Peyer's patch (tissue), 4 donors: Measurements from ENCODE around the gene IMMT. TPM values are rescaled to one million over a fixed set of nuclear protein-coding genes. Genes with fewer than 3 reads are reported as not detected.
A peak's percentile ranks its signal among the peaks of the same experiment; 100 is the strongest.

ENCODE experiments used
- DNase-seq, 3 donors: peaks; one replicate each; pipeline ENCODE4 v3.0.0-alpha.2; 2017 to 2019
- H3K27ac ChIP-seq, 4 donors: fragments of 200-600 bp; sonication (generic); one replicate each; pipeline ENCODE4 v1.5.1; 2016 to 2019
- H3K27me3 ChIP-seq, 2 donors: fragments of 200-600 bp; sonication (generic); one replicate each; pipeline ENCODE4 v1.5.1; 2019
- H3K36me3 ChIP-seq, 3 donors: fragments of 200-600 bp; sonication (generic); one replicate each; pipeline ENCODE4 v1.5.1; 2016 to 2019
- H3K4me1 ChIP-seq, 4 donors: fragments of 200-600 bp; sonication (generic); one replicate each; pipeline ENCODE4 v1.5.1; 2016 to 2019
- H3K4me3 ChIP-seq, 4 donors: fragments of 200-600 bp; sonication (generic); 1 replicate in 3 of 4; 2 replicates in 1 of 4; pipeline ENCODE4 v1.5.1; 2016 to 2019; ENCODE audit warnings: mild to moderate bottlenecking in 1 of 4
- H3K9me3 ChIP-seq, 4 donors: fragments of 200-600 bp; sonication (generic); one replicate each; pipeline ENCODE4 v1.5.1; 2016 to 2019; ENCODE audit warnings: mild to moderate bottlenecking in 1 of 4
- POLR2A ChIP-seq, 2 donors: fragments of 450-650 bp; IDR thresholded peaks; one replicate each; pipeline ENCODE4 v1.5.1; 2017; ENCODE audit warnings: antibody characterized with exemption in 2 of 2, mild to moderate bottlenecking in 2 of 2, moderate library complexity in 2 of 2
- small RNA-seq, 2 donors: library from RNA; depleted of rRNA; stranded (forward); fragments of <200 nt; gene quantifications; one replicate each; pipeline ENCODE3, GENCODE V24; 2016
- total RNA-seq, 4 donors: library from RNA; depleted of rRNA; stranded (reverse); fragments of >200 nt; gene quantifications; one replicate each; pipeline ENCODE4 v1.1.0, GENCODE V29; 2016
- TF ChIP-seq, protein P1 (sequence below), 6 experiments: fragments of 450-650 bp in 4 of 6; fragments of 200-600 bp in 2 of 6; sonication (generic) in 1 of 6; IDR thresholded peaks; one replicate each; pipeline ENCODE4 v1.5.1; 2017 to 2019; ENCODE audit warnings: antibody characterized with exemption in 6 of 6, mild to moderate bottlenecking in 3 of 6, moderate library complexity in 1 of 6

IMMT gene
- total RNA-seq, 4 donors from 2014 or later, result 53.8 to 126 (median 67.6) TPM

DNA sequence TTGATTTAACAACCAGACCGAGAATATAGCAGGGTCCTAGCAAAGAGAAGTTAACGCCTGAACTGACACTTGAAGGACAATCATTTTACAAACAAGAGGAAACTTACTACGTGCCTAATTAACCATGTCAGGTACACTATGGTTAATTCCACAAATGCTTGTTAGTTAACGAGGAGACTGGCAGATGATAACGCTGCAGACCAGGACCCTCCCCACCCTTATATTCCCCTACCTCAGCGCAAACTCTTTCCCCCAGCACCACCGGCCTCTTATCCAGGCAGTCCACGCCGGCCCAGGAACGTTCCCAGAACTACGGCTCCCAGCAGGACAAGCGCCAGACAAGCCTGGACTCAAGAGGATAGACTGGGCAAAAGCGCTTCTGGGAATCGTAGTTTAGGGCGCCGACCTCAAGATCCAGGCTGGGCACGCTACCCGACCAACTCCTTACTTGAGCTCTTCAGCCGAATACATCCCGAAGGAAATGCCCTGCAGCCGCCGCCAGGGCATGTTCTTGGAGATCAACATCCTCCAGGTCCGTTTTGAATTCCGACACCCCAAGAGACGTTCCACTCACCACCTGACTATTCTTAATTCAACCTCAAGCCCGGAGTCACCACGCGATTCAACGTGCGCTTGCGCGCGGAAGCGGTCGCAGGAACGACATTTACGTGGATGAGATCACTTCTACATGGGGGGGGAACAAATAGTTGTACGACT, 89.9 kb downstream of the IMMT start, which contains the start of gene POLR1A:
Gene POLR1A, minus strand, starts transcription at position 635 of the 717 bp plus-strand sequence. Its CDS starts 110 bp downstream, at position 525.
- Histone ChIP-seq H3K27ac (peak within 1 kb of the TSS; percentile 66 to 85 (median 82)), H3K4me3 (peak within 1 kb of the TSS; percentile 64 to 91 (median 70)), H3K4me1 (peaks cover 0 to 31% (median 5%) of the 10 kb centered on the region in 4 donors), H3K27me3 (no peaks in the 10 kb centered on the region), H3K9me3 (no peaks in the 10 kb centered on the region), H3K36me3 (peaks cover 0 to 10% (median 0%) of the 10 kb centered on the region in 3 donors)
- peak; percentile 86 to 95 (median 88) for DNase-seq
- no peak for TF ChIP-seq POLR2A (IDR thresholded peaks at IDR 0.05)
- TF ChIP-seq, protein P1, sequence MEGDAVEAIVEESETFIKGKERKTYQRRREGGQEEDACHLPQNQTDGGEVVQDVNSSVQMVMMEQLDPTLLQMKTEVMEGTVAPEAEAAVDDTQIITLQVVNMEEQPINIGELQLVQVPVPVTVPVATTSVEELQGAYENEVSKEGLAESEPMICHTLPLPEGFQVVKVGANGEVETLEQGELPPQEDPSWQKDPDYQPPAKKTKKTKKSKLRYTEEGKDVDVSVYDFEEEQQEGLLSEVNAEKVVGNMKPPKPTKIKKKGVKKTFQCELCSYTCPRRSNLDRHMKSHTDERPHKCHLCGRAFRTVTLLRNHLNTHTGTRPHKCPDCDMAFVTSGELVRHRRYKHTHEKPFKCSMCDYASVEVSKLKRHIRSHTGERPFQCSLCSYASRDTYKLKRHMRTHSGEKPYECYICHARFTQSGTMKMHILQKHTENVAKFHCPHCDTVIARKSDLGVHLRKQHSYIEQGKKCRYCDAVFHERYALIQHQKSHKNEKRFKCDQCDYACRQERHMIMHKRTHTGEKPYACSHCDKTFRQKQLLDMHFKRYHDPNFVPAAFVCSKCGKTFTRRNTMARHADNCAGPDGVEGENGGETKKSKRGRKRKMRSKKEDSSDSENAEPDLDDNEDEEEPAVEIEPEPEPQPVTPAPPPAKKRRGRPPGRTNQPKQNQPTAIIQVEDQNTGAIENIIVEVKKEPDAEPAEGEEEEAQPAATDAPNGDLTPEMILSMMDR (IDR thresholded peaks at IDR 0.05), result peak in 1 of 6 experiments; percentile 12

- TF ChIP-seq POLR2A (IDR thresholded peaks at IDR 0.05), result no peak
- TF ChIP-seq, protein P1 (IDR thresholded peaks at IDR 0.05), result no peak
- Histone ChIP-seq H3K4me3 (no peak overlapping the region), H3K4me1 (peaks cover 0 to 22% (median 3%) of the 10 kb centered on the region in 4 donors), H3K9me3 (no peaks in the 10 kb centered on the region), H3K36me3 (peaks cover 0 to 29% (median 2%) of the 10 kb centered on the region in 3 donors), H3K27me3 (no peaks in the 10 kb centered on the region), H3K27ac (no peak overlapping the region)
- no peak for DNase-seq
Measured at GRCh38 chr2:86102157-86102556, 93.1 kb downstream of the IMMT start.

DNA sequence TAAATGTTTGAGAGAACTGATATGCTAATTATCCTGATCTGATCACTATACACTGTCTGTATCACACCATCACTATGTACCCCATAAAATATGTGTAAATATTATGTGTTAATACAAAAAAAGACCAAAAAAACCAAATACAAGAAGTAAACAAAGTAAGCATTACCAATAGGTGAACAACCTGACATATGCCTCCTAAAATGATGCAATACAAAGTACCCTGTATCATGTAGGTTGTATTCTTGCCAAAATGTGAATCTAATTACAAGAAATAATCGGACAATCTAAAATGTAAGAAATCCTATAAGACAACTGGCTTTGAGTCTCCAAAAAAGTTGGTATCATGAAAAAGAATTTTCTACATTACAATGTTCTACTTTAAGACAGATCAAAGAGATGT, 97.3 kb downstream of the IMMT start:
- Histone ChIP-seq H3K27me3 (no peaks in the 10 kb centered on the region), H3K4me1 (no peaks in the 10 kb centered on the region), H3K27ac (no peak overlapping the region), H3K9me3 (no peaks in the 10 kb centered on the region), H3K36me3 (peaks cover 0 to 49% (median 2%) of the 10 kb centered on the region in 3 donors), H3K4me3 (no peak overlapping the region)
- TF ChIP-seq, protein P1 (IDR thresholded peaks at IDR 0.05), result no peak
- no peak for TF ChIP-seq POLR2A (IDR thresholded peaks at IDR 0.05)
- no peak for DNase-seq

- no peaks in the 10 kb centered on the region for H3K9me3 ChIP-seq
- DNase-seq, result no peak
- H3K27me3 ChIP-seq, result no peaks in the 10 kb centered on the region
- no peak overlapping the region for H3K4me3 ChIP-seq
- no peak overlapping the region for H3K27ac ChIP-seq
- peaks cover 0 to 51% (median 2%) of the 10 kb centered on the region in 3 donors for H3K36me3 ChIP-seq
- no peak for TF ChIP-seq POLR2A (IDR thresholded peaks at IDR 0.05)
- TF ChIP-seq, protein P1 (IDR thresholded peaks at IDR 0.05), result no peak
- no peaks in the 10 kb centered on the region for H3K4me1 ChIP-seq
Measured at GRCh38 chr2:86097114-86097896, 98.0 kb downstream of the IMMT start.

GRCh38 chr2:86094229-86094628, 101.0 kb downstream of the IMMT start:
- Histone ChIP-seq H3K27me3 (no peaks in the 10 kb centered on the region), H3K4me1 (no peaks in the 10 kb centered on the region), H3K27ac (no peak overlapping the region), H3K36me3 (peaks cover 0 to 56% (median 2%) of the 10 kb centered on the region in 3 donors), H3K9me3 (no peaks in the 10 kb centered on the region), H3K4me3 (no peak overlapping the region)
- no peak for TF ChIP-seq POLR2A (IDR thresholded peaks at IDR 0.05)
- DNase-seq, result no peak

Small RNAs within 50 kb of the gene (small RNA-seq; reads per million reads assigned to genes)
- gene MIR4779 (0 reads per million in 2 donors), gene RF00019 (0 reads per million in 2 donors), gene SNORD94 (3,435 to 10,737 reads per million in 2 donors)

Other genes with a start within 250 kb of the IMMT start
- gene POLR1A, start 89.6 kb downstream of the IMMT start, total RNA-seq, result 10 to 100 TPM in 3 of 4 donors, 1 to 10 TPM in 1; 9.1 to 27.2 (median 15.4) TPM
- gene PTCD3, start 89.2 kb downstream of the IMMT start, total RNA-seq, result 100 to 1,000 TPM in 2 of 4 donors, 10 to 100 TPM in 2; 60.1 to 287 (median 94.3) TPM
- 10 to 100 TPM; 16.5 to 60.4 (median 33.8) TPM for gene MRPL35, start 4.0 kb upstream of the IMMT start, total RNA-seq
- 10 to 100 TPM in 1 of 4 donors, 1 to 10 TPM in 3; 1.7 to 12.0 (median 3.6) TPM for gene REEP1, start 142.2 kb upstream of the IMMT start, total RNA-seq
- 10 to 100 TPM; 42.9 to 93.1 (median 61.1) TPM for gene KDM3A, start 245.9 kb upstream of the IMMT start, total RNA-seq